ENCODE results near the gene MEN1.

MEN1 gene

DNA sequence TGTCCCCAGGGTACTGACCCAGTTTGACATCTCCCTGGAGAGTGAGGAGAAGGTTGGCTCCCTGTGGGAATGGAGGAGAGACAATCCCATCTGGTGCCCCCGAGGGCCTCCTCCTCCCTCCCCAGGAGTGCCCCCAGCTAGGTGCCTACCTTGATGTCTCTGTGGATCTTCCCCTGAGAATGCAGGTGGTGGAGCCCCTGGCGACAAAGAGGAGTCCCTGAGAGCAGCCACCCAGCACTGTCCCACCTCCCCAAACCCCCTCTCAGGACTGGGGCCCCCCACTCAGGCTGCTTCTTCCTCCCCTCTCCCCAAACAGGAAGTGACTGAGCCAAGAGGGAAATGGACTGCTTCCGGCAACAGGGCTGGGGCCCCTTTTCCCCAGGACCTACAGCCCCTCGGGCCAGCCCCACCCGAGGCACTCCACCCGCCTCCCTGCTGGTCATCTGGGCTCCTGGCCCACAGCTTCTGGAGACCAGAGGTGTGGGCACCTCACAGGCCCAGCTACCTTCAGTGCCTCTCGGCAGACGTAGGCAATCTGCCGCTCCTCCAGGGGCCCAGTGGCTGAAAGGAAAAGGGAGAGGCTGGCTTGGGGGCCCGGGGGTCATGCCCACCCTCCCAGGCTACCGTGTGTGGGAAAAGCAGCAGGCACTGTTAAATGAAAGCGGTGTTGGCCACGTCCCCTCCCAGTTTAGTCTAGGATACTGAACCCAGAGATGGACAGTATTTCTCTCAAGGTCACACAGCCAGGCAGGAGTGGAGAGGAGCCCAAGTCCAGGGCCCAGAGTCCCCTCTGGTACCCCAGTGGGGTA lies 8.6 kb downstream of the MEN1 start:
- no peak for DNase-seq (ENCODE audit: low read depth in 2 of 2)

GRCh38 chr11:64801158-64801464 lies 9.2 kb downstream of the MEN1 start:
- DNase-seq (ENCODE audit: low read depth in 2 of 2): no peak

DNA sequence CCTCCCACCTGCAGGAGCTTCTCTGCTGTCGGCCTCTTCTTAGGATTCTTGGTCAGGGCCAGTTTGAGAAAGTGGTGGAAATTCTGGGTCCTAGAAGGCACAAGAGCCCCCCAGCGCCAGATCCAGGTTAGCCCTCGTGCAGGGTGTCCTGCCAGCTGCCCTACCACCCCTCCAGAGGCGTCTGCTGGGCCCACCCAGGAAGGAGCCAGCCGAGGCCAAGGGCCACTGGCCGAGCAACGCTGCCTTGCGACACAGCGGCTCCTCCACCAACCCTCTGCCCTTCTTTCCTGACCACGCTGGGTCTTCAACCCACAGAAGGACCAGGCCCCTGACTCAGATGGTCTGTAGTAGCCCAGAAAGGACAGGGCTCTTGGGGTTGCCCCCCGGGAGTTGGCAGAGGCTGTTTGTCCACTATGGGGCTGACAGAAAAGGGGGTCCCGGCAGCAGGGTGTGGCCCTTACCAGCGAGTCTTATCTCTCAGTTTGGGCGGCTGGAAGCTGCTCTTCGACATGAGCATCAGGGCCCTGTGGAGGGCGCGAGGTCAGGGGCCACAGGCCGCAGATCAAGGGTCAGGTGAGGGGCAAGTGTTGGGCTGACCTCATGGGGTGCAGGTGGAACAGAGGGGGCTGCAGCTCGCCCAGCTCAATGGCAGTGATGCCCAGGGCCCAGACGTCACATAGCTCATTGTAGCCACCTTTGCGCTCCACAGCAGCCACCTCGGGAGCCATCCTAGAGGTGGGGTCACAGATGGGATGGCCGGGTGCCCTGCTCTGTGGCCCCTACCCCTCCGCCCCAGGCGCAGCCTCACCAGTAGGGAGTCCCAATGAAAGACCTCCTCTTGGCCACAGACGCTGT lies 9.8 kb downstream of the MEN1 start:
- DNase-seq (ENCODE audit: low read depth in 2 of 2): no peak

- no peak for DNase-seq (ENCODE audit: low read depth in 2 of 2)
Observed at GRCh38 chr11:64799623-64800302, 10.6 kb downstream of the MEN1 start.

GRCh38 chr11:64799256-64799622 lies 11.1 kb downstream of the MEN1 start:
- DNase-seq (ENCODE audit: low read depth in 2 of 2): no peak

DNA sequence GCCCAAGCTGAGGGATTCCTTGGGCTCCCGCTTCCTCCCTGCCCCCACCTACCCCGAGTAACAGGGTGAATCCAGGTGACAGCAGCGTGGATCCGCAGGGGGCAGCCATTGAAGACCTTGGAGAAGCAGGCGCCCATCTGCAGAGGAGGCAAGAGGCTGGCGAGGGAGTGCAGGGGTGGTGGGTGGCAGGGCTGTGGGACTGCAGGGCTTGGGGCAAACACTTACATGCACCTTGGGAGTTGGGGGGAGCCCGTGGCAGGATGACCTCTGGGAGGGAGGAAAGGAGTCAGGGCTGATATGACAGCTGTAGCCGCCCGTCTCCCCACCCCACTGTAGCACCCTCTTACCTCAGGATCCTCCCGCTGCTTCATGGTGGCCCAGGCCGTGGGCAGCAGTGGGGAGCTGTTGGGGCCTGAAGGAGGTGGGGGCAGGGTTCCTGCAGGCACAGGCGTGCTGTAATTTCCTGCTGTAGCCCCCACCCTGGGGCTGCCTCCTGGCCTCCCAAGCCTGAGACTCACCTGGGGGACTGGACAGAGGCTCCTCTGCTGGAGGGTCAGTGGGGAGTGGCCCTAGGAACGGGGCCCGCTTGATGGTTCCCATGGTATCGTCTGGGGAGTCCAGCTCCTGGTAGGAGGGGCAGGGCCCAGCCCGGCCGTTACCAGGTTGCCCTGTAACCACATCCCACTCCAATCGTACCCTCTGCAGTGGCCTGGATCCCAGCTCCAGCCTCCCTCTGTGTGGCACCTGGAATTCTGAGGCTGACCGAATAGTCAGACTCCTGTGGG lies 13.4 kb downstream of the MEN1 start:
- no peak for DNase-seq (ENCODE audit: low read depth in 2 of 2)

DNA sequence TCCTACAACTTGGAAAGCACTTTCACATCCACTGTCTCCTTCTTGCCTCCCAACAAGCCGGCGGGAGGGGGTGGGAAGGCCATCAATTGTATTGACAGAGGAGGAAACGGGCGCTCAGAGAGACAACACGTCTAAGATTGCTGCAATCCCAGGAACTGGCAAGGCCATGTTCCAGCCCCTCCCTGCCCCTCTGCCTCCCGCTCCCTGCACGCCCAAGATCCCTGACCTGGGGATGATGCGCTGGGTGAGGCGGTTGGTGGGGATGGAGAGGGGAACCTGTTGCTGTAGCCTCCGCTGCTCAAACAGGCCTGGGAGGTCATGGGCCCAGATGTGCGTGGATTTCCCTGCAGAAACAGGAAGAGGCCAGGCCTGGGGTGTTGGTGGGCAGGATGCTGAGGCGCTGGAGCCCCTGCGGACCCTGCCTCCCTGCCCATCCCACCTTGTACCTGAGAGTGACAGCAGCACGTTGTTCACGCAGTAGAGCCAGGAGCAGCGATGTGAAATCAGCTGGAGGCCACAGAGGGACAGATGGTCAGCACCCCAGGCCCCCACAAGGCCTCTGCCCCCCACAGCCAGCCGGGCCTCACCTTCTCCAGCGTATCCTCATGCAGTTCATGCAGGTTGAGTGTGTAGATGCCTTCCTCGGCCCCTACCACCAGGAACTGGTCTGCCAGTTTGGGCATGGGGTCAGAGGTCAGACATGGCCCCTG lies 14.1 kb downstream of the MEN1 start:
- no peak for DNase-seq (ENCODE audit: low read depth in 2 of 2)

DNA sequence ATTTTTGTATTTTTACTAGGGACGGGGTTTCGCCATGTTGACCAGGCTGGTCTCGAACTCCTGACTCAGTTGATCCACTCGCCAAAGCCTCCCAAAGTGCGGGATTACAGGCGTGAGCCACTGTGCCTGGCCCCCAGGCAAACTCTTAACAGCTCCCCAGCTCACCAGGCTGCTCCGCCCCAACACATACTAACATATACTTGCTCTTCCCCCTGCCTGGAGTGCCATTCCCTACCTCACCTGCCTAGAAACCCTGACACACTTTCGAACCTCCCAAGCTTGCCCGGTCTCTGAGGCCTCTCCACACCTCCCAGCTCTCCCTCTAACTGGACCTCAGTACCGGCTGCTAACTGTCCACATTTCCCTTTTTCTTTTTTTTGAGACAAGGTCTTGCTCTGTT lies 15.8 kb downstream of the MEN1 start:
- DNase-seq (ENCODE audit: low read depth in 2 of 2): no peak

DNA sequence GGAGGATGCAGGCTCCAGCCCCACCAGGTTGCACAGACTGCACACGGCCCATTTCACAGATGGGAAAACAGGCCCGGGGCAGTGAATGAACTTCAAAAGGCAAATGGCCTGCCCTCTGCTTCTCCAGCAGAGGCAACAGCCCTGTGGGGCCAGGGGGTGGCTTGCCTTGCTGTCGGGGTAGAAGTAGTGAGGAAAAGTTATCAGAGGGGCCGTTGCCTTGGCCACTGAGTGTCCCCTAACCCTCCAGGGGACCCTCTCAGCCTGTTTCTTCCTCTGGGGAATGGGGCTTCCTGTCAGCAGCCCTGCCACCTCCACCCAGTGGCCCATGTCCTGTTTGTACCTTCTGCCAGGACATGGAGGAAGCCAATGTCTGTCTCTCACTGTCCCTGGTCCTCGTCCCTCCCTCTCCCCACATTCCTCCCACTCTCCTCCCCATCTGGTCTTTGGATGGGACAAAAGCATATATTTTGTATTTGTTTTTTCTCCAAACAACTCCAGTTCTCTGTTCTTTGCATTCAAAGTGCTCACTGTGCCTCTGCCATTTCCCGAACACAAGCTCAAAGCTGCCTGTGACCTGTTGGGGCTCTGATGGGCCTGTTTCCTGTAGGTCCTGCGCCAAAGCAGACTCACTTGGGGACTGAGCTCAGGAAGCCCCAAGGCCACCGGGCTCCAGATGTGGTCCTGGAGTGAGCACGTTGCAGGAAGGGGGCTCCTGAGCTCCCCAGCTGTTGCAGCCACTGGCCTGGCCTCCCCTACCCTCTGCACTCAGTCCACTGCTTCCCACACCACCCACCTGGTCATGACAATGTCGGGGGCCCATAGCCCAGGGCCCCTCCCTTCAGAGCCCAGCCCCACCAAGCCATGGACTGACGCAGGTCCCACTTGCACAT lies 16.8 kb downstream of the MEN1 start:
- DNase-seq (ENCODE audit: low read depth in 2 of 2): no peak

- DNase-seq (ENCODE audit: low read depth in 2 of 2): no peak
Observed at GRCh38 chr11:64792482-64792881, 17.9 kb downstream of the MEN1 start.

DNA sequence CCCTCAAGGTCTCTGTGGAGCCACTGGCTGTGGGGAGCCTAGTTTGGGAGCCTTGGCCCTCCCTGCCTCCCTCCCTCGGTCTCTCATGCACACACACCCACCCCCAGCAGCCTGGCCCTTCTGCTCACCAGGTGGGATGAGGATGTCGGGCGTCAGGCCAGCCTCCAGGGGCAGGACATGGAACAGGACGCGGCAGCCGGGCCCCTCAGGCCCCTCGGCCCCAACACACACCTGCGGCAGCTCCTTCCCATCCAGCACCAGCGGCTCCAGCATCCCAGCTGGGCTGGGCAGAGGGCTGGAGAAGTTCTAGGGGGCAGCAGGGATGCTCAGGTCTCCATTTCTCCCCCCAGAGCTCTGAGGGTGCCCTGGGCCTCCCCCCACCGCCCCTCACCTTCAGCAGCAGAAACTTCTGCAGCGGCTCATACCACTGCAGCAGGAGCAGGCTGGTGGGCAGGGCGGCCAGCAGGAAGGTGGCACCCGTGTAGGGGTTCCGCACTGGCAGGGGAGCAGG lies 18.5 kb downstream of the MEN1 start:
- DNase-seq (ENCODE audit: low read depth in 2 of 2): no peak

GRCh38 chr11:64790205-64791095 lies 19.9 kb downstream of the MEN1 start:
- DNase-seq (ENCODE audit: low read depth in 2 of 2): no peak

- no peak for DNase-seq (ENCODE audit: low read depth in 2 of 2)
Observed at GRCh38 chr11:64789331-64790204, 20.8 kb downstream of the MEN1 start.

DNA sequence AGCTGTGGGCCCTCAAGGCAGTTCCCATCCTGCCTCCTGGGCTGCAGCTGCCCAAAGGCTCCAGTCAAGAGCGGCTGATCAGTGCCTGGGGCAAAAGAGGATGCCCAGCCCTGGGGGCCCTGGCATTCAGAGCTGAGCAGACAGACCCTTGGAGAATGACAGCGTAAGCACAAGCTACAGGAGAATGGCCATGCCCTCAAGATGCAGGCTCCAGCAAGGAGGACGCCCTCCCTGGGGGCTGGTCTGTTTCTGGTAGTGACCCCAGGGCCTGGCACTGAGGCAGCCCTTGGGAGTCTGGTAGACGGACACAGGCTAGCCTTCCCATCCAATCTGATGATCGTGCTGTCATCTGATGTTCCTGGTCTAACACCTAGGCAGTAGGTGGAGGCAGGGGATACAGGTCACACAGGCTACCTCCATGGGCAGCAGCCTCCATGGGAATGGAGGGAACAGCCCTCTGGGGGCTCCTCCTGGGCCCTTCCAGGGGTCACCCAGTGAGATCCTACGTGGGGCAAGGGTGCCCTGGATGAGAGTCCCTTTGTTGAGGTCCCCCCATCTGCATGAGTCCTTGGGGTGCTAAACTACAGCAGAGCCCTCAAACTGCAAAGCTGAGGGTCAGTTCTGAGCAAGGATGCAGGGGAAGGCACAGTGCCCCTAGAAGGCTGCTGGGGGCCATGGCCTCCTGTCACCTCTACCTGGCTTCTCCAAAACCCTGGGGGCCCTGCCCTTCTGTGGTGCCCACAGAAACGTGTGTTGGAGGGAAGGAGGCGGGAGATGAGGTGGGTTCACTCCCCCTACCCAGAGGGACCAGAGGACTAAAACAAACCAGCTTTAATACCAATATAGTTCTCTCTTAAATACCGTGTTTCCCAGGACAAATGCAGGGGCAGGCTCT lies 21.8 kb downstream of the MEN1 start:
- no peak for DNase-seq (ENCODE audit: low read depth in 2 of 2)

DNA sequence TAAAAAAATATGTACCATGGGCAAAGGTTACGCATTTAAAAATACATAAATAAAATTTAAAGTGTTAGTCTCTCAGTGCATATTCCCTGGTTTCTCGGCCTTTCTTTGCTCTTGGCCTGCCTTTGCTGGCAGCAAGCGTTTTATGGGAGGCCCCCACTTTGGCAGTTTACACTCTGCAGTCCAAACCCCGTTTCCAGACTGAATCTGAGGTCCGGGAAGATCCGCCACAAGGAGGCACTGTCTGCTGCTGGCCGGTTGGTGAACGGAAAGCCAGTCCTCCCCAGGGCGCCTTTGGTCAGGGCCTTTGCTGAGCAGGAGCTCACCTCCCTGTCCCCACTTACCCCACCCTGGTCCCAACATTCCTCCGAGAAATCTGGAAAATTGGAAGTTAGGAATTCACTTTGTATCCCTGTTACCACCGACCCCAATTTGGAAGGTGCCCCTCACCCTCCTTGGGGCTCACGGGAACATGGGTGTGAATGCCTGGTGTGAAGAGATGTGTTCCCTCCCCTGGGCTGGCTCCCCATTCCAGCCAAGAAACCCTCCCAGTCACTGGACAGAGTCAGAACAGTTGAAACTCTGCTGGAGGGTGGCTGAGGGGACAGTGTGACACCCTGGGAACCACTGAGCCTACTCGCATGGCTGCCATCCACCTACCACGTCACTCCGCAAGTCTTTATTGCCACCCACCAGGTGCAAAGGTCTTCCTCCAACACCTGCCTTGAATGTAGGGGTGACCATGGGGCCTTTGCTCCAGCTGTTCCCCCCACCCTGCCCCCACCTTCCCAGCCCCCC lies 22.6 kb downstream of the MEN1 start:
- DNase-seq (ENCODE audit: low read depth in 2 of 2): peak in 1 of 2 experiments; percentile 51

DNA sequence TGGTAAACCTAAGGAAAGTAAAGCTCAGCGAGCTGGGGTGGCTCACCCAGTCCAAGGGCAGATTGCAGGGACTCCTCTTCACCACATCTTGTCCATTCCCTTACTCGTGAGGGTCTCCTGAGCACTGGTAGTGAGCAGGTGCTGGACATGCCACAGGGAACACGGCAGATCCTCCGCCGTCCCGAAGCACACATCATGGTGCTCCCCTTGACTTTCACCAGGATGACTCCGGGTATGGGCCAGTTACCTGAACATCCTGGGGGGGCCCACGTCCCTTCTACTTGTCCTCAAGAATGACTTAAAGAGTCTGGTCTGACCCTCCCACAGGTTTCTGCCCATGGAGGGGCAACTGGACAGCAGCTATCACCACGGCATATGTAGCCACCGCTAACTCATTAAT lies 24.0 kb downstream of the MEN1 start:
- DNase-seq (ENCODE audit: low read depth in 2 of 2): no peak
